ENCODE data around the gene COBL.

DNA sequence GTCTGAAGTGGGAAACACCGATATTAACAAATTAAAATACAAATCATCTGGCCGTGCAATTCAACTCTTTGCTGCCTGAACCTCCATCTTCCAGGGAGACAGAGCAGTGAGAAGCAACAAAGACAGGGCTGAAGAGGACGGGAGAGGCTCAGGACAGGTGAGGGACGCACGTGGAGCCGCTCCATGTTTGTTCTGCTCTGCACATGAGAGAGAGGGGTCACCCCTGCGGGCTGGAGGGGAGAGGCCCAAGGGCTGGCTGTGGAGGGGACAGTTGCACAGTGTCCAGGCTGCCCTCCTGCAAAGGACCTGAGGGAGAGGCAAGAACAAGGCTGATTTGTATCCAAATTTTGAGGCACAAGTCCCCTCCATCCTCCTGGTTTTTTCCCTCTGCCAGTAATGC, 41.7 kb downstream of the COBL start:
- TF ChIP-seq EP300 (IDR thresholded peaks at IDR 0.05; ENCODE audit: borderline replicate concordance): no peak
- no peak for TF ChIP-seq TAF1 (IDR thresholded peaks at IDR 0.05; ENCODE audit: low read depth)
- TF ChIP-seq YY1 (IDR thresholded peaks at IDR 0.05; ENCODE audit: low read depth): no peak
- TF ChIP-seq NFIC (IDR thresholded peaks at IDR 0.05): no peak
